ENCODE data around the gene CD22.

CD22 gene

GRCh38 chr19:35392742-35393715 lies 64.0 kb downstream of the CD22 start:
- no peak for DNase-seq

GRCh38 chr19:35395382-35396199 lies 66.6 kb downstream of the CD22 start:
- no peak for DNase-seq

- no peak for DNase-seq
Measured at GRCh38 chr19:35396240-35396885, 67.4 kb downstream of the CD22 start.
